ENCODE measurements around the gene HS2ST1.

DNA sequence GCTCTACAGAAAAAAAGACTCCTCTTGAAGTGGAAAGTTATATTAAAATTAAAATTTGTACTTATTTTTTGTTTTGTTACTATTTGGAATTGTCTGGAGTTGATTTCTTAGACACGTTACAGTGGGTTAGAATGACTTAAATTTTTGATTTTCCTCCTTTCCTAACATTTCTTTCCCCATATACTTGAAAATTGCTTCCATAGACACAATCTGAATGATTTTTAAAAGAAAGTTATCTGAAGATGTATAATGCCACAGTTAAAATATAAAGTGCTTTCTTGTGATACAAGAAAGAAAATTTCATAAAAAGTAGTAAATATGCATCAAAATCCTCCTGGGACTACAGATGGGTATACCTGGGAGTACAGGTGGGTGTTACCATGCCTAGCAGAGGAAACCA lies 2.3 kb downstream of the HS2ST1 start:
- no peak for TF ChIP-seq POLR2A (IDR thresholded peaks at IDR 0.05)
- TF ChIP-seq, protein P1, sequence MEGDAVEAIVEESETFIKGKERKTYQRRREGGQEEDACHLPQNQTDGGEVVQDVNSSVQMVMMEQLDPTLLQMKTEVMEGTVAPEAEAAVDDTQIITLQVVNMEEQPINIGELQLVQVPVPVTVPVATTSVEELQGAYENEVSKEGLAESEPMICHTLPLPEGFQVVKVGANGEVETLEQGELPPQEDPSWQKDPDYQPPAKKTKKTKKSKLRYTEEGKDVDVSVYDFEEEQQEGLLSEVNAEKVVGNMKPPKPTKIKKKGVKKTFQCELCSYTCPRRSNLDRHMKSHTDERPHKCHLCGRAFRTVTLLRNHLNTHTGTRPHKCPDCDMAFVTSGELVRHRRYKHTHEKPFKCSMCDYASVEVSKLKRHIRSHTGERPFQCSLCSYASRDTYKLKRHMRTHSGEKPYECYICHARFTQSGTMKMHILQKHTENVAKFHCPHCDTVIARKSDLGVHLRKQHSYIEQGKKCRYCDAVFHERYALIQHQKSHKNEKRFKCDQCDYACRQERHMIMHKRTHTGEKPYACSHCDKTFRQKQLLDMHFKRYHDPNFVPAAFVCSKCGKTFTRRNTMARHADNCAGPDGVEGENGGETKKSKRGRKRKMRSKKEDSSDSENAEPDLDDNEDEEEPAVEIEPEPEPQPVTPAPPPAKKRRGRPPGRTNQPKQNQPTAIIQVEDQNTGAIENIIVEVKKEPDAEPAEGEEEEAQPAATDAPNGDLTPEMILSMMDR (IDR thresholded peaks at IDR 0.05): no peak
- no peak for TF ChIP-seq EP300 (IDR thresholded peaks at IDR 0.05)

Measured in upper lobe of left lung (tissue), 4 donors.